Parathyroid adenoma (tissue), 2 donors: ENCODE measurements around the gene FKBP2.

Experiments used
- H2AFZ ChIP-seq: fragments of 300-600 bp; sonication (generic); one replicate; pipeline ENCODE4 v1.7.0; 2017; ENCODE audit warnings: antibody characterized with exemption, mild to moderate bottlenecking
- H3K27ac ChIP-seq: fragments of 300-600 bp; sonication (generic); one replicate; pipeline ENCODE4 v1.7.0; 2017
- H3K27me3 ChIP-seq: fragments of 300-600 bp; sonication (generic); one replicate; pipeline ENCODE4 v1.7.0; 2017; ENCODE audit warnings: low read length; ENCODE audit not compliant: control insufficient read depth, insufficient read depth
- H3K36me3 ChIP-seq: fragments of 300-600 bp; sonication (generic); one replicate; pipeline ENCODE4 v1.7.0; 2017; ENCODE audit warnings: low read length; ENCODE audit not compliant: control insufficient read depth, insufficient read depth
- H3K4me1 ChIP-seq: fragments of 300-600 bp; sonication (generic); one replicate; pipeline ENCODE4 v1.7.0; 2017; ENCODE audit warnings: control low read depth
- H3K4me2 ChIP-seq: fragments of 300-600 bp; sonication (generic); one replicate; pipeline ENCODE4 v1.7.0; 2017; ENCODE audit warnings: low read length
- H3K4me3 ChIP-seq: fragments of 300-600 bp; sonication (generic); one replicate; pipeline ENCODE4 v1.7.0; 2017; ENCODE audit warnings: low read depth, low read length
- H3K79me2 ChIP-seq: fragments of 300-600 bp; sonication (generic); one replicate; pipeline ENCODE4 v1.7.0; 2017; ENCODE audit warnings: control low read depth
- H3K9ac ChIP-seq: fragments of 300-600 bp; sonication (generic); one replicate; pipeline ENCODE4 v1.7.0; 2017; ENCODE audit warnings: mild to moderate bottlenecking
- H3K9me3 ChIP-seq: fragments of 300-600 bp; sonication (generic); one replicate; pipeline ENCODE4 v1.7.0; 2017; ENCODE audit warnings: low read length; ENCODE audit not compliant: control insufficient read depth
- CTCF ChIP-seq: fragments of 300-600 bp; sonication (generic); IDR thresholded peaks from one replicate; pipeline ENCODE4 v1.7.0; 2017; ENCODE audit warnings: antibody characterized with exemption, mild to moderate bottlenecking
- donor health status: primary hyperparathyroidism.

Gene FKBP2

GRCh38 chr11:64269540-64270220 lies 28.8 kb downstream of the FKBP2 start:
- H3K27ac ChIP-seq: peak overlapping the region; percentile 97
- no peak for TF ChIP-seq CTCF
- H3K4me1 ChIP-seq: peaks cover 10% of the 10 kb centered on the region
- H3K36me3 ChIP-seq: no peaks in the 10 kb centered on the region
- H3K79me2 ChIP-seq: no peaks in the 10 kb centered on the region
- H3K4me3 ChIP-seq: peak overlapping the region; percentile 90
- H3K4me2 ChIP-seq: peak overlapping the region; percentile 93
- peak overlapping the region; percentile 73 for H2AFZ ChIP-seq
- no peaks in the 10 kb centered on the region for H3K27me3 ChIP-seq
- H3K9me3 ChIP-seq: no peaks in the 10 kb centered on the region
- H3K9ac ChIP-seq: peak overlapping the region; percentile 42

- H3K27ac ChIP-seq: no peak overlapping the region
- H3K36me3 ChIP-seq: no peaks in the 10 kb centered on the region
- H3K9ac ChIP-seq: no peak overlapping the region
- no peaks in the 10 kb centered on the region for H3K4me1 ChIP-seq
- H3K9me3 ChIP-seq: no peaks in the 10 kb centered on the region
- H3K4me2 ChIP-seq: no peak overlapping the region
- TF ChIP-seq CTCF: no peak
- no peak overlapping the region for H2AFZ ChIP-seq
- no peak overlapping the region for H3K4me3 ChIP-seq
- no peaks in the 10 kb centered on the region for H3K79me2 ChIP-seq
- no peaks in the 10 kb centered on the region for H3K27me3 ChIP-seq
Measured at GRCh38 chr11:64275031-64275800, 34.3 kb downstream of the FKBP2 start.

- no peaks in the 10 kb centered on the region for H3K79me2 ChIP-seq
- H3K4me1 ChIP-seq: no peaks in the 10 kb centered on the region
- no peak for TF ChIP-seq CTCF
- no peaks in the 10 kb centered on the region for H3K36me3 ChIP-seq
- no peak overlapping the region for H3K4me3 ChIP-seq
- no peak overlapping the region for H3K4me2 ChIP-seq
- H3K9me3 ChIP-seq: no peaks in the 10 kb centered on the region
- H2AFZ ChIP-seq: no peak overlapping the region
- H3K27ac ChIP-seq: no peak overlapping the region
- no peaks in the 10 kb centered on the region for H3K27me3 ChIP-seq
- H3K9ac ChIP-seq: no peak overlapping the region
Measured at GRCh38 chr11:64275841-64276240, 34.9 kb downstream of the FKBP2 start.

DNA sequence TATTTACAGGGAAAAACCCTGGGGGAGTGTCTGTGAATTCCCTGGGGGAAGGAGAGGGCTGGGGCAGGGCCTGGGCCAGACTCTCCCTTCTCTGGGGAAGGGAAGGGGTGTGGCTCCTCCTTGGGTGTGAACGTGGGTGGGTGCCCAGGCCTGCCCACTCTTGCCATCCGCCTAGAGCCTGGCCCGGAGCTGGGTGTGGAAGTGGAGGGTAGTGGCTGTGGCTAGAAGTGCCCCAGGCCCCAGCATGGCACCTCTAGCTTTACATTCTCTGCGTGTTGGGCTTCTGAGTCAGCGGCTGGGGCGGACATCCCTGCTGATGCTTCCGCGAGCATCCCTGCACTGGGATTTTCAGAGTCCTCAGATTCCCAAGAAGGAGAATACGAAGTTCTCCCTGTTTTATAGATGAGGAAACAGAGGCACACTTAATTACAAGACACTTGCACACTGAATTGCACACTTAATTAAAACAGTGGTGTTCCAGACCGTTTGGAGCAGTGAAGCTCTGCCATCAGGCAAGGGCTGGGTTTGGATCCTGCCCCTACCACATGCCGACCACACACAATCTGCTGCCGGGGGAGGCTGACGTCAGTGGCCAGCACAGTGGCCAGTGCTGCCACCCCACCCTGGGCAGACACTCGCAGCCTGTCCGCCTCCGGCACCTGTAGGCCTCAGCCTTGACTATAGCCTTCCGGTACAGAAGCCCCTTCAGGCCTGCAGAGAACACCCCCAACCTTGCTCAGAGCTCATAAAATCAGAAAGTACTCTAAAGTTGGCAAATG lies 35.9 kb downstream of the FKBP2 start:
- H2AFZ ChIP-seq: no peak overlapping the region
- H3K36me3 ChIP-seq: no peaks in the 10 kb centered on the region
- no peak overlapping the region for H3K27ac ChIP-seq
- no peak overlapping the region for H3K9ac ChIP-seq
- H3K4me1 ChIP-seq: no peaks in the 10 kb centered on the region
- TF ChIP-seq CTCF: no peak
- no peak overlapping the region for H3K4me2 ChIP-seq
- H3K27me3 ChIP-seq: no peaks in the 10 kb centered on the region
- H3K4me3 ChIP-seq: no peak overlapping the region
- no peaks in the 10 kb centered on the region for H3K9me3 ChIP-seq
- peaks cover 5% of the 10 kb centered on the region for H3K79me2 ChIP-seq
